Activated T-cell treated with anti-CD3 and anti-CD28 coated beads, Interleukin-2, amount 50 U/mL, for 1 hour (primary cell): Measurements from ENCODE around the gene TTC3.
"Not testable (repeated sequence)": the region's sequence is repeated elsewhere in the genome, so short reads cannot be mapped to it uniquely, and the experiment has no call there.

Experiments used
- DNase-seq: peaks from one replicate; pipeline ENCODE4 v3.0.0-alpha.2; 2020

Gene TTC3

GRCh38 chr21:37202221-37203110 is 129.4 kb downstream of the TTC3 start:
- no peak for DNase-seq

GRCh38 chr21:37204580-37204979 is 131.5 kb downstream of the TTC3 start:
- no peak for DNase-seq

GRCh38 chr21:37206496-37206895 is 133.4 kb downstream of the TTC3 start:
- DNase-seq: no peak

GRCh38 chr21:37207441-37208009 is 134.5 kb downstream of the TTC3 start:
- no peak for DNase-seq

GRCh38 chr21:37208056-37208721 is 135.1 kb downstream of the TTC3 start:
- no peak for DNase-seq

GRCh38 chr21:37208741-37209225 is 135.7 kb downstream of the TTC3 start:
- DNase-seq: no peak

- DNase-seq: no peak
These were observed 137.1 kb downstream of the TTC3 start for GRCh38 chr21:37210130-37210529.

- no peak for DNase-seq
These were observed 137.7 kb downstream of the TTC3 start for GRCh38 chr21:37210799-37211198.

GRCh38 chr21:37214952-37215351 is 141.9 kb downstream of the TTC3 start:
- DNase-seq: no peak

GRCh38 chr21:37219761-37220432 is 146.8 kb downstream of the TTC3 start:
- no peak for DNase-seq

- DNase-seq: peak; percentile 34
These were observed 147.5 kb downstream of the TTC3 start for GRCh38 chr21:37220433-37220980.

GRCh38 chr21:37220981-37221664 is 148.1 kb downstream of the TTC3 start:
- DNase-seq: peak; percentile 95

GRCh38 chr21:37222248-37222647 is 149.2 kb downstream of the TTC3 start:
- not testable (repeated sequence) for DNase-seq

- DNase-seq: no peak
These were observed 150.8 kb downstream of the TTC3 start for GRCh38 chr21:37223804-37224345.

GRCh38 chr21:37224861-37225839 is 152.1 kb downstream of the TTC3 start:
- DNase-seq: peak; percentile 61

- DNase-seq: no peak
These were observed 153.2 kb downstream of the TTC3 start for GRCh38 chr21:37226041-37226920.

- no peak for DNase-seq
These were observed 154.3 kb downstream of the TTC3 start for GRCh38 chr21:37227071-37228002.

GRCh38 chr21:37228003-37228400 is 154.9 kb downstream of the TTC3 start:
- no peak for DNase-seq
